CD14-positive monocyte (primary cell): ENCODE data around the gene TBC1D5. TPM values are rescaled to one million over a fixed set of nuclear protein-coding genes. Genes with fewer than 3 reads are reported as not detected.

ENCODE experiments used
- DNase-seq, 3 donors: peaks; one replicate each; pipeline ENCODE4 v3.0.0-alpha.2; 2011 to 2022
- H2AFZ ChIP-seq: 2 replicates; pipeline ENCODE4 v1.6.0; 2012; ENCODE audit warnings: mild to moderate bottlenecking, low read depth, low read length, inconsistent platforms; ENCODE audit not compliant: insufficient read depth, poor library complexity, severe bottlenecking
- H3K27ac ChIP-seq, 2 donors: 1 replicate in 1 of 2; 2 replicates in 1 of 2; pipeline ENCODE4 v1.5.1; 2012 to 2013; ENCODE audit warnings: low read length in 2 of 2, control low read depth in 1 of 2, inconsistent platforms in 1 of 2, low read depth in 1 of 2, mild to moderate bottlenecking in 1 of 2
- H3K27me3 ChIP-seq, 2 donors: one replicate each; pipeline versions ENCODE4 v1.6.0 to v1.6.1; 2011 to 2013; ENCODE audit warnings: low read length in 2 of 2; ENCODE audit not compliant: control insufficient read depth in 2 of 2, insufficient read depth in 2 of 2
- H3K36me3 ChIP-seq, 2 donors: replicated peaks in 1 of 2; 1 replicate in 1 of 2; 2 replicates in 1 of 2; pipeline versions ENCODE4 v1.5.1 to v1.6.1; 2012 to 2013; ENCODE audit warnings: low read length in 2 of 2, control low read depth in 1 of 2, inconsistent platforms in 1 of 2, mild to moderate bottlenecking in 1 of 2; ENCODE audit not compliant: insufficient read depth in 2 of 2, control insufficient read depth in 1 of 2
- H3K4me1 ChIP-seq, 2 donors: 1 replicate in 1 of 2; 2 replicates in 1 of 2; pipeline versions ENCODE4 v1.5.1 to v1.6.1; 2012 to 2013; ENCODE audit warnings: low read length in 2 of 2, control low read depth in 1 of 2, inconsistent platforms in 1 of 2, mild to moderate bottlenecking in 1 of 2, moderate library complexity in 1 of 2; ENCODE audit not compliant: insufficient read depth in 2 of 2, control insufficient read depth in 1 of 2
- H3K4me2 ChIP-seq: replicated peaks from 2 replicates; pipeline ENCODE3; 2012; ENCODE audit warnings: low read length, moderate library complexity, mild to moderate bottlenecking; ENCODE audit not compliant: poor library complexity, severe bottlenecking; ENCODE audit errors: extremely low read depth
- H3K4me3 ChIP-seq, 3 experiments: fragments of 200-600 bp in 1 of 3; sonication (generic) in 1 of 3; replicated peaks in 1 of 3; 1 replicate in 2 of 3; 2 replicates in 1 of 3; pipeline ENCODE4 v1.5.1; 2011 to 2013; ENCODE audit warnings: low read length in 3 of 3, mild to moderate bottlenecking in 3 of 3, control low read depth in 2 of 3, low read depth in 2 of 3, inconsistent platforms in 1 of 3, moderate library complexity in 1 of 3
- H3K79me2 ChIP-seq: 2 replicates; pipeline ENCODE4 v1.6.0; 2012; ENCODE audit warnings: mild to moderate bottlenecking, control low read depth, inconsistent platforms, low read length, moderate library complexity; ENCODE audit not compliant: insufficient read depth
- H3K9ac ChIP-seq: 2 replicates; pipeline ENCODE4 v1.6.0; 2017; ENCODE audit warnings: low read length, mild to moderate bottlenecking; ENCODE audit not compliant: insufficient read depth, poor library complexity, severe bottlenecking
- H3K9me3 ChIP-seq, 2 donors: replicated peaks in 1 of 2; 1 replicate in 1 of 2; 2 replicates in 1 of 2; pipeline versions ENCODE4 v1.5.1 to v1.6.1; 2012 to 2013; ENCODE audit warnings: low read length in 2 of 2, control low read depth in 1 of 2; ENCODE audit not compliant: control insufficient read depth in 1 of 2, insufficient read depth in 1 of 2
- H4K20me1 ChIP-seq: 2 replicates; pipeline ENCODE4 v1.6.0; 2012; ENCODE audit warnings: mild to moderate bottlenecking, low read length, control low read depth, moderate library complexity; ENCODE audit not compliant: insufficient read depth
- H3K27ac Mint-ChIP-seq, 7 donors: one replicate each; pipeline ENCODE4 v1.8.0; 2020; ENCODE audit warnings: mild to moderate bottlenecking in 7 of 7, mixed read lengths in 7 of 7, moderate library complexity in 6 of 7, inconsistent platforms in 2 of 7
- H3K27me3 Mint-ChIP-seq, 3 donors: one replicate each; pipeline ENCODE4 v1.8.0; 2021 to 2022; ENCODE audit warnings: low read depth in 3 of 3, mild to moderate bottlenecking in 3 of 3, mixed read lengths in 3 of 3, moderate library complexity in 3 of 3, inconsistent platforms in 1 of 3
- H3K36me3 Mint-ChIP-seq, 2 donors: one replicate each; pipeline ENCODE4 v1.8.0; 2020; ENCODE audit warnings: mixed read lengths in 2 of 2, inconsistent platforms in 1 of 2, mild to moderate bottlenecking in 1 of 2
- H3K4me1 Mint-ChIP-seq: one replicate; pipeline ENCODE4 v1.8.0; 2020; ENCODE audit warnings: mild to moderate bottlenecking, mixed read lengths
- H3K4me3 Mint-ChIP-seq, 2 donors: one replicate each; pipeline ENCODE4 v1.8.0; 2020; ENCODE audit warnings: mild to moderate bottlenecking in 2 of 2, mixed read lengths in 2 of 2, moderate library complexity in 1 of 2
- H3K9me3 Mint-ChIP-seq, 7 donors: one replicate each; pipeline ENCODE4 v1.8.0; 2020 to 2022; ENCODE audit warnings: mixed read lengths in 7 of 7, mild to moderate bottlenecking in 6 of 7, moderate library complexity in 6 of 7, inconsistent platforms in 2 of 7
- WGBS: methylation state at CpG from one replicate; pipeline ENCODE4 v1.1.5; 2013; ENCODE audit warnings: missing lambda C conversion rate; ENCODE audit not compliant: insufficient coverage; 5-methylcytosine and 5-hydroxymethylcytosine counted together
- intact Hi-C, 2 donors: fragments of 100-400 bp; cut with micrococcal nuclease; formaldehyde crosslinking; loops; one replicate each; pipeline versions ENCODE4 v1.15.0 to v1.15.1; 2023
- polyA plus RNA-seq, 3 donors: library from polyadenylated mRNA; depleted of rRNA in 1 of 3; unstranded in 2 of 3; stranded (reverse) in 1 of 3; fragments of 300-500 nt in 2 of 3; fragments of >200 nt in 1 of 3; fragmentation: Illumina TruSeq in 2 of 3; gene quantifications; 1 replicate in 2 of 3; 2 replicates in 1 of 3; pipeline ENCODE4 v1.2.3, GENCODE V29; 2012 to 2021
- TF ChIP-seq, protein P1 (sequence below): fragments of 200-600 bp; IDR thresholded peaks from one replicate; pipeline ENCODE4 v1.8.0; 2022; ENCODE audit warnings: antibody characterized with exemption, mild to moderate bottlenecking

Gene TBC1D5
- polyA plus RNA-seq, 3 donors = 17.6 to 35.3 (median 21.0) TPM

- peaks cover 0 to under 1% (median 0%) of the 10 kb centered on the region in 3 donors for H3K27me3 Mint-ChIP-seq
- no peak overlapping the region for H3K9ac ChIP-seq
- intact Hi-C loops = no loop called here
- peaks cover 4 to 18% of the 10 kb centered on the region in 2 donors for H3K36me3 ChIP-seq
- WGBS = 100% methylated on average over 1 of the region's 2 CpGs
- TF ChIP-seq, protein P1, sequence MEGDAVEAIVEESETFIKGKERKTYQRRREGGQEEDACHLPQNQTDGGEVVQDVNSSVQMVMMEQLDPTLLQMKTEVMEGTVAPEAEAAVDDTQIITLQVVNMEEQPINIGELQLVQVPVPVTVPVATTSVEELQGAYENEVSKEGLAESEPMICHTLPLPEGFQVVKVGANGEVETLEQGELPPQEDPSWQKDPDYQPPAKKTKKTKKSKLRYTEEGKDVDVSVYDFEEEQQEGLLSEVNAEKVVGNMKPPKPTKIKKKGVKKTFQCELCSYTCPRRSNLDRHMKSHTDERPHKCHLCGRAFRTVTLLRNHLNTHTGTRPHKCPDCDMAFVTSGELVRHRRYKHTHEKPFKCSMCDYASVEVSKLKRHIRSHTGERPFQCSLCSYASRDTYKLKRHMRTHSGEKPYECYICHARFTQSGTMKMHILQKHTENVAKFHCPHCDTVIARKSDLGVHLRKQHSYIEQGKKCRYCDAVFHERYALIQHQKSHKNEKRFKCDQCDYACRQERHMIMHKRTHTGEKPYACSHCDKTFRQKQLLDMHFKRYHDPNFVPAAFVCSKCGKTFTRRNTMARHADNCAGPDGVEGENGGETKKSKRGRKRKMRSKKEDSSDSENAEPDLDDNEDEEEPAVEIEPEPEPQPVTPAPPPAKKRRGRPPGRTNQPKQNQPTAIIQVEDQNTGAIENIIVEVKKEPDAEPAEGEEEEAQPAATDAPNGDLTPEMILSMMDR = no peak
- no peaks in the 10 kb centered on the region for H3K9me3 ChIP-seq
- H4K20me1 ChIP-seq = no peaks in the 10 kb centered on the region
- H3K4me1 ChIP-seq = no peaks in the 10 kb centered on the region
- H3K4me2 ChIP-seq = no peak overlapping the region
- H3K36me3 Mint-ChIP-seq = peaks cover 5 to 8% of the 10 kb centered on the region in 2 donors
- H3K4me3 Mint-ChIP-seq = no peak overlapping the region
- no peak overlapping the region for H3K4me3 ChIP-seq
- DNase-seq = no peak
- H2AFZ ChIP-seq = no peak overlapping the region
- no peaks in the 10 kb centered on the region for H3K79me2 ChIP-seq
- H3K4me1 Mint-ChIP-seq = no peaks in the 10 kb centered on the region
- H3K27ac Mint-ChIP-seq = no peak overlapping the region
- no peaks in the 10 kb centered on the region for H3K27me3 ChIP-seq
- H3K9me3 Mint-ChIP-seq = peaks cover 0 to 2% (median 0%) of the 10 kb centered on the region in 7 donors
- H3K27ac ChIP-seq = no peak overlapping the region
Observed at GRCh38 chr3:17501745-17502144, 240.7 kb downstream of the TBC1D5 start.

GRCh38 chr3:17500618-17501017 lies 241.8 kb downstream of the TBC1D5 start:
- Histone ChIP-seq H4K20me1 (no peaks in the 10 kb centered on the region), H3K9ac (no peak overlapping the region), H3K4me2 (no peak overlapping the region), H3K4me1 (no peaks in the 10 kb centered on the region), H3K36me3 (peaks cover 4 to 13% of the 10 kb centered on the region in 2 donors), H3K27ac (no peak overlapping the region), H2AFZ (no peak overlapping the region), H3K27me3 (no peaks in the 10 kb centered on the region), H3K9me3 (no peaks in the 10 kb centered on the region), H3K4me3 (no peak overlapping the region), H3K79me2 (no peaks in the 10 kb centered on the region)
- TF ChIP-seq, protein P1 = no peak
- H3K27me3 Mint-ChIP-seq = peaks cover 0 to 1% (median 0%) of the 10 kb centered on the region in 3 donors
- H3K4me1 Mint-ChIP-seq = no peaks in the 10 kb centered on the region
- intact Hi-C loops = no loop called here
- WGBS = 100% methylated on average over 1 of the region's 2 CpGs
- peak in 1 of 3 donors; percentile 17 for DNase-seq
- H3K36me3 Mint-ChIP-seq = peaks cover 5 to 6% of the 10 kb centered on the region in 2 donors
- peaks cover 0 to 2% (median 0%) of the 10 kb centered on the region in 7 donors for H3K9me3 Mint-ChIP-seq
- H3K27ac Mint-ChIP-seq = no peak overlapping the region
- H3K4me3 Mint-ChIP-seq = no peak overlapping the region
